T-helper 1 cell (primary cell): ENCODE results near the gene HHIPL2.

Experiments
- DNase-seq, 5 donors: peaks; one replicate each; pipeline ENCODE4 v3.0.0-alpha.2; 2012 to 2020
- total RNA-seq, 4 donors: gene quantifications; one replicate each; lab custom pipeline; 2026; lab: John Stamatoyannopoulos, UW

The HHIPL2 gene
- 0.24 to 0.61 (median 0.40) reads per million in 4 donors for total RNA-seq

- DNase-seq: no peak
Observed at GRCh38 chr1:222547944-222548671, at the start of gene HHIPL2. Gene HHIPL2, minus strand, starts transcription at chr1:222548104. Its CDS starts 60 bp downstream, at chr1:222548044.

- no peak for DNase-seq
Observed at GRCh38 chr1:222596696-222597095, 48.8 kb upstream of the HHIPL2 start.

GRCh38 chr1:222594789-222595188 lies 46.9 kb upstream of the HHIPL2 start:
- no peak for DNase-seq

- DNase-seq: no peak
Observed at GRCh38 chr1:222592171-222592570, 44.3 kb upstream of the HHIPL2 start.

GRCh38 chr1:222589462-222590302 lies 41.8 kb upstream of the HHIPL2 start, which contains the start of gene TAF1A:
Gene TAF1A, minus strand, starts transcription at chr1:222589933.
- peak; percentile 74 to 87 (median 82) for DNase-seq

GRCh38 chr1:222588135-222588534 lies 40.2 kb upstream of the HHIPL2 start:
- DNase-seq: no peak

GRCh38 chr1:222586842-222587241 lies 38.9 kb upstream of the HHIPL2 start:
- DNase-seq: no peak

- DNase-seq: no peak
Observed at GRCh38 chr1:222583079-222583478, 35.2 kb upstream of the HHIPL2 start.

GRCh38 chr1:222582099-222582774 lies 34.3 kb upstream of the HHIPL2 start:
- no peak for DNase-seq

GRCh38 chr1:222579316-222579715 lies 31.4 kb upstream of the HHIPL2 start:
- no peak for DNase-seq

GRCh38 chr1:222570837-222571236 lies 22.9 kb upstream of the HHIPL2 start:
- DNase-seq: no peak

- no peak for DNase-seq
Observed at GRCh38 chr1:222561656-222562055, 13.8 kb upstream of the HHIPL2 start.

- no peak for DNase-seq
Observed at GRCh38 chr1:222557574-222557973, 9.7 kb upstream of the HHIPL2 start.

- DNase-seq: no peak
Observed at GRCh38 chr1:222557148-222557547, 9.2 kb upstream of the HHIPL2 start.

GRCh38 chr1:222555992-222556615 lies 8.2 kb upstream of the HHIPL2 start:
- no peak for DNase-seq

GRCh38 chr1:222554177-222554576 lies 6.3 kb upstream of the HHIPL2 start:
- no peak for DNase-seq

GRCh38 chr1:222552882-222553281 lies 5.0 kb upstream of the HHIPL2 start:
- no peak for DNase-seq

GRCh38 chr1:222547260-222547614 lies 667 bp downstream of the HHIPL2 start:
- DNase-seq: no peak

- no peak for DNase-seq
Observed at GRCh38 chr1:222546548-222547259, 1.2 kb downstream of the HHIPL2 start.

- DNase-seq: no peak
Observed at GRCh38 chr1:222546091-222546490, 1.8 kb downstream of the HHIPL2 start.

- DNase-seq: no peak
Observed at GRCh38 chr1:222543817-222544216, 4.1 kb downstream of the HHIPL2 start.

GRCh38 chr1:222540598-222540995 lies 7.3 kb downstream of the HHIPL2 start:
- DNase-seq: no peak
